Uterus (tissue), 2 donors: ENCODE measurements around the gene STH.

ENCODE experiments used
- POLR2A ChIP-seq, 2 donors: fragments of 450-650 bp; IDR thresholded peaks; one replicate each; pipeline ENCODE4 v1.6.1; 2016; ENCODE audit warnings: antibody characterized with exemption in 2 of 2, mild to moderate bottlenecking in 1 of 2, moderate library complexity in 1 of 2
- TF ChIP-seq, protein P1 (sequence below), 4 experiments: fragments of 200-600 bp in 2 of 4; fragments of 450-650 bp in 2 of 4; sonication (generic) in 2 of 4; IDR thresholded peaks; one replicate each; pipeline ENCODE4 v1.5.1; 2016 to 2019; ENCODE audit warnings: antibody characterized with exemption in 4 of 4, mild to moderate bottlenecking in 2 of 4, moderate library complexity in 1 of 4

- TF ChIP-seq, protein P1, sequence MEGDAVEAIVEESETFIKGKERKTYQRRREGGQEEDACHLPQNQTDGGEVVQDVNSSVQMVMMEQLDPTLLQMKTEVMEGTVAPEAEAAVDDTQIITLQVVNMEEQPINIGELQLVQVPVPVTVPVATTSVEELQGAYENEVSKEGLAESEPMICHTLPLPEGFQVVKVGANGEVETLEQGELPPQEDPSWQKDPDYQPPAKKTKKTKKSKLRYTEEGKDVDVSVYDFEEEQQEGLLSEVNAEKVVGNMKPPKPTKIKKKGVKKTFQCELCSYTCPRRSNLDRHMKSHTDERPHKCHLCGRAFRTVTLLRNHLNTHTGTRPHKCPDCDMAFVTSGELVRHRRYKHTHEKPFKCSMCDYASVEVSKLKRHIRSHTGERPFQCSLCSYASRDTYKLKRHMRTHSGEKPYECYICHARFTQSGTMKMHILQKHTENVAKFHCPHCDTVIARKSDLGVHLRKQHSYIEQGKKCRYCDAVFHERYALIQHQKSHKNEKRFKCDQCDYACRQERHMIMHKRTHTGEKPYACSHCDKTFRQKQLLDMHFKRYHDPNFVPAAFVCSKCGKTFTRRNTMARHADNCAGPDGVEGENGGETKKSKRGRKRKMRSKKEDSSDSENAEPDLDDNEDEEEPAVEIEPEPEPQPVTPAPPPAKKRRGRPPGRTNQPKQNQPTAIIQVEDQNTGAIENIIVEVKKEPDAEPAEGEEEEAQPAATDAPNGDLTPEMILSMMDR (IDR thresholded peaks at IDR 0.05), result no peak
- no peak for TF ChIP-seq POLR2A (IDR thresholded peaks at IDR 0.05)
Observed at GRCh38 chr17:45994987-45995386, 4.1 kb upstream of the STH start.
